Measurements from ENCODE around the gene GRK3.

GRK3 gene

DNA sequence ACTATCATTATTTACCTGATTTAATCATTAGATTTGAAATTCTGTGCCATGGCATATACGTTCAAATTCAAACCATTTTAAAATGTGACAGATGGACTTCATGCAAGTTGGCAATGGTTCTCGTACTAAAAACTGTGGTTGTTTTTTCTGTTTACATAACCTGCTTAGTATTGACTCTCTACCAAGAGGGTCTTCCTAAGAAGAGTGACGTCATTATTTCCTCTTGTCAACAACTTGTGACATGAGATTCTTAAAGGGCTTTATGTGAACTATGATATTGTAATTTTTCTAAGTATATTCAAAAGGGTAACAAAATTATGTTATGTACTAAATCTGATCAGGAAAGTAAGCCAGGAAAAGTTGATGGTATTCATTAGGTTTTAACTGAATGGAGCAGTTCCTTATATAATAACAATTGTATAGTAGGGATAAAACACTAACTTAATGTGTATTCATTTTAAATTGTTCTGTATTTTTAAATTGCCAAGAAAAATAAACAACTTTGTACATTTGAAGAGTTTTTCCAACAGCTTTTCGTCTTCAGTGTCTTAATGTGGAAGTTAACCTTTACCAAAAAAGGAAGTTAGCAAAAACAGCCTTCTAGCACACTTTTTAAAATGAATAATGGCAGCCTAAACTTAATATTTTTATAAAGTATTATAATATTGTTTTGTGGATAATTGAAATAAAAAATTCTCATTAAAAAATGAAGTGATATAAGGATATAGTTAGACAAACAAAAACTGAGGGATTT lies 87.0 kb downstream of the GRK3 start:
- in situ Hi-C loops (cut with MboI; ENCODE audit: low pct_unique_long_range_greater_than_20kb, low sequenced_read_pairs, unreplicated experiment) = no loop called here
- no peak for DNase-seq (ENCODE audit: low spot score)
- TF ChIP-seq, protein P1, sequence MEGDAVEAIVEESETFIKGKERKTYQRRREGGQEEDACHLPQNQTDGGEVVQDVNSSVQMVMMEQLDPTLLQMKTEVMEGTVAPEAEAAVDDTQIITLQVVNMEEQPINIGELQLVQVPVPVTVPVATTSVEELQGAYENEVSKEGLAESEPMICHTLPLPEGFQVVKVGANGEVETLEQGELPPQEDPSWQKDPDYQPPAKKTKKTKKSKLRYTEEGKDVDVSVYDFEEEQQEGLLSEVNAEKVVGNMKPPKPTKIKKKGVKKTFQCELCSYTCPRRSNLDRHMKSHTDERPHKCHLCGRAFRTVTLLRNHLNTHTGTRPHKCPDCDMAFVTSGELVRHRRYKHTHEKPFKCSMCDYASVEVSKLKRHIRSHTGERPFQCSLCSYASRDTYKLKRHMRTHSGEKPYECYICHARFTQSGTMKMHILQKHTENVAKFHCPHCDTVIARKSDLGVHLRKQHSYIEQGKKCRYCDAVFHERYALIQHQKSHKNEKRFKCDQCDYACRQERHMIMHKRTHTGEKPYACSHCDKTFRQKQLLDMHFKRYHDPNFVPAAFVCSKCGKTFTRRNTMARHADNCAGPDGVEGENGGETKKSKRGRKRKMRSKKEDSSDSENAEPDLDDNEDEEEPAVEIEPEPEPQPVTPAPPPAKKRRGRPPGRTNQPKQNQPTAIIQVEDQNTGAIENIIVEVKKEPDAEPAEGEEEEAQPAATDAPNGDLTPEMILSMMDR (IDR thresholded peaks at IDR 0.05; ENCODE audit: extremely low read depth, insufficient read depth, missing control alignments) = no peak

DNA sequence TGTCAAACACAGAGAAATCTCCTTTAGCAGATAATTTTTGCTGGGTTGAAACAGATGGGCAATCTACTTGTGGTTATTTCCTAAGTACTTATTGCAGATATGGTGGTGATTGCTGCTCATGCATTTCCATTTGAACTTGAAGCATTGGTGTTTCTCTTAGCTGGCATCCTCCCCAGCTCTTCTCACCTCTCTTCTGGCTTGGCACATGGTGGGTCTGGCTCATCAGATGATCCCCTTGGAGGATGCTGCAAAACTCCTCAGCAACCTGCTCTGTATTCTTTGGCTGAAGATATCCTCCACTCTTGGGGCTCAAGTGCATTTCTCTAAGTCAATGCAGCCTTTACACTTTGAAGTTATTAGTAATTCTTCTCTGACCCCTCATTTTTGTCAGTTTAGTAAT lies 90.2 kb downstream of the GRK3 start:
- no peak for DNase-seq (ENCODE audit: low spot score)
- TF ChIP-seq, protein P1 (IDR thresholded peaks at IDR 0.05; ENCODE audit: extremely low read depth, insufficient read depth, missing control alignments) = no peak

DNA sequence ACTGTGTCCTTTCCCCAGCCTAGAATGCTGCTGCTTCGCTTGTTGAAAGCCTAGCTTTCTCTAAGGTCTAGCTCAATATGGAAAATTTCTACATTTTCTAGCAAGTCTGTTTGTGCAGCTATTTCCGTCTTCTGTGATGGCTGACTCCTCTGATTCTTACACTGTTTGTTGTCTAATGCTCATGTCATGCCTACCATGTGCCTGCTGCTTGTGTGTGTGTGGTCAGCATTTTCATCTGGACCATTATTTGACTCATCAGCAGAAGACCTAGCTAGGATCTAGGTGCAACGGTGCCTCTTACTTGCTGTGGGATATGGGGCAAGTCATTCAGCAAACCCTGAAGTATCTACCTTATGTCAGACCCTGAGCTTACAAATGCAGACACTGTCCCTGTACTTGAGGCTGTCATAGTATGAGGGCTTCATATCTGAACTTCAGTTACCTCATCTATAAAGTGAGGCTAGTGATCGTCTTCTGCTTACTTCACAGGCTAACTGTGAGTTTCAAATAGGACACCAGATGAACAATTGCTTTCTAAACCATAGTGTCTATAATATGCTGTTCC lies 91.0 kb downstream of the GRK3 start:
- in situ Hi-C loops (cut with MboI; ENCODE audit: low pct_unique_long_range_greater_than_20kb, low sequenced_read_pairs, unreplicated experiment) = no loop called here
- TF ChIP-seq, protein P1 (IDR thresholded peaks at IDR 0.05; ENCODE audit: extremely low read depth, insufficient read depth, missing control alignments) = no peak
- no peak for DNase-seq (ENCODE audit: low spot score)

More for the DNA sequence above, 90.2 kb downstream of the GRK3 start:
- in situ Hi-C loops (cut with MboI; ENCODE audit: low pct_unique_long_range_greater_than_20kb, low sequenced_read_pairs, unreplicated experiment) = no loop called here

DNA sequence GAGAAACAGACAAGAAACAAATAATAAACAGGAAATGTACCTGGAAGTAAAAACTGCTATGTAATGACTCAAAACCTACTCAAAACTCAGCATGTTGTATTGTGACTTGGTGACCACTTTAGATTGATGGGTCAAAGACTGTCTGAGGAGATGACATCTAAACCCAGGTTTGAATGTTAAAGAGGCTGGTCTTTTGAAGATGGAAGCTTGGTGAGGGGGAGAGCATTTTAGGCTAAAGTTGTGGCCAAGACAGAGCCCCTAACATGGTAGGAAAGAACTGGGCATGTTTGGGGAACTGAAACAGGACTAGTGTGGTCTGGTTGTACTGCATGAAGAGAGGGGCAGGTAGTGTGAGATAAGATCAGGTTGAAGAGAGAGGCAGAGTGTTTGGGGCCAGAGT lies 92.2 kb downstream of the GRK3 start:
- in situ Hi-C loops (cut with MboI; ENCODE audit: low pct_unique_long_range_greater_than_20kb, low sequenced_read_pairs, unreplicated experiment) = no loop called here
- peak; percentile 39 for DNase-seq (ENCODE audit: low spot score)
- TF ChIP-seq, protein P1 (IDR thresholded peaks at IDR 0.05; ENCODE audit: extremely low read depth, insufficient read depth, missing control alignments) = no peak

DNA sequence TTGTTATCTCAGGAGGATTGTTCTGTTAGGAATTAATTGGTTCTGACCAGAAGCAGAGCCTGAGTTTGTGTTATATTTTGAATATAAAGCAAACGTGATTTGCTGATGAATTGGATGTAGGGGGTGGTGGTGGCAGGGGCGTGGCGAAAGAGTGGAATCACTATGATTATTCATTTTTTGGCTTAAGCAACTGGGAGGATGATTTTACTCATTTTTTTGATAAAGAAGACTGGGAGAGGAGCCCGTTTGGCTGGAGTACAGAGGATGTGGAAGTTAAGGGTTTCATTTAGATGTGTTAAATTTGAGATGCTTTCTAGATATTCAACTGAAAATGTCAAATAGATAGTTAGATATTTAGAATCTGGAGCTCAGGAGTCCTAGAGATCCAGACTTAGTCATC lies 94.2 kb downstream of the GRK3 start:
- TF ChIP-seq, protein P1 (IDR thresholded peaks at IDR 0.05; ENCODE audit: extremely low read depth, insufficient read depth, missing control alignments) = no peak
- DNase-seq (ENCODE audit: low spot score) = no peak
- in situ Hi-C loops (cut with MboI; ENCODE audit: low pct_unique_long_range_greater_than_20kb, low sequenced_read_pairs, unreplicated experiment) = no loop called here

DNA sequence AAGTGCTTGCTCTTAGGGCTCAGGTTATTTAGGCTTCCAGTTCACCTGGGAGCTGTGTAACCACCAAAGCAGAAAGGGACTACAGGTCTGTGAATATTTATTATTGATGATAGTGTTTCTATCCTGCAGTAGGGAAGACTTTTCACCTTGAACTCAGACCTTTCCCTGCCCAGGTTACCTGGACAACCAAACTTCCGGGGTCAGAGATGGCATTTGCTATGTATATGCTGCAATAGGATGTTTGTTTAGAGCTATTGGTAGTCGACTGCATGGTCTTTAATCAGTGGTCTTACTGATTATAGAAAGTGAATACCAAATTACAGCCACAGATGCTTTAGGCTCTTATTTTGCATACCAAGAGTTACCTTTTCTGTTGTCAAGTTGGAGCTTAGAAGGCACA lies 94.9 kb downstream of the GRK3 start:
- TF ChIP-seq, protein P1 (IDR thresholded peaks at IDR 0.05; ENCODE audit: extremely low read depth, insufficient read depth, missing control alignments) = no peak
- no peak for DNase-seq (ENCODE audit: low spot score)
- in situ Hi-C loops (cut with MboI; ENCODE audit: low pct_unique_long_range_greater_than_20kb, low sequenced_read_pairs, unreplicated experiment) = no loop called here

All from GM13977 (cell line).